ENCODE measurements around the gene PRAF2. TPM values are rescaled to one million over a fixed set of nuclear protein-coding genes. Genes with fewer than 3 reads are reported as not detected.
A peak's percentile ranks its signal among the peaks of the same experiment; 100 is the strongest.

Gene PRAF2
- total and polyA plus RNA-seq, 9 of the 15 experiments (the other 6 are each of a cell fraction or from before 2014, with no cell fraction given), result 0.24 to 5.7 (median 2.0) TPM

DNA sequence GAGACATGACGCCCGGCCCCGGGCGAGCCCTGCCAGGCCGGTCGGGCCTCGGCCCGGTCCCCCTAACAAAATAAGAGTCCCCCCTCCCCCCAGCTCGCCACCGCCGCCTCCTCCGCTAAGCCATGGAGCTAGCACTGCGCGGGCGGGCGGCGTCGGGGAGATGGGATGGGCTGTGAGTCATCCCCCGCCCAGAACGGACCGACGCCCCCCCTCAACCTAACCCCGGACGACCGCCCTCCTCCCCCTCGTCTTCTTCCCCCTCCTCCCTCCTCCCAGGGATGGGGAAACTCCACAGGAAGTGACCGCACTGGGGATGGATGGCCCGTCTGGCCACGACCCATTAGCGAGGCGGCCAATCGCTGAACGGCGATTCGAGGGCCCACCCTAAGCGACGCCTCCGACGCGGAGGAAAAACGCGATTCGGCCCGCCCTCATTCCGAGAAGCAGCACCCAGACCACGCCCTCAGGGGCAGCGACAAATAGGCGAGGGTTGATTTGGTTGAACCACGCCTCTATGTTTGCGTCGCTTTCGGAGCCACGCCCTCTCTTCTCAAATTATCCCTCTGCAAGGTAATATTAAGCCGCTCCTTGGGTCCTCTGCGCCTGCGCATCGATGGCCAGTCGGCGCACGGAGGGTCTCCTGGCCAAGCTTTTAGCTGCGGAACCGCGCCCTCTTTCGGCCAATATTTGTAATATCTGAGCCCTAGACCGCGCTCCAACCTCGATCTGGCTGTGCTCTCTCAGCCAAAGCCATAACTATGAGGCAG lies 30.4 kb downstream of the PRAF2 start, which contains the start of gene TFE3 (continued):
- 0 out of 4 replicates have a peak, but pooled peaks of 1 of the 2 experiments have one; percentile 24 for TF ChIP-seq FOXK2 (conservative IDR thresholded peaks at IDR 0.05 in 1 of 2, IDR thresholded peaks at IDR 0.05 in 1 of 2; ENCODE audit: low read depth in 2 of 2)
- TF ChIP-seq, protein P1, sequence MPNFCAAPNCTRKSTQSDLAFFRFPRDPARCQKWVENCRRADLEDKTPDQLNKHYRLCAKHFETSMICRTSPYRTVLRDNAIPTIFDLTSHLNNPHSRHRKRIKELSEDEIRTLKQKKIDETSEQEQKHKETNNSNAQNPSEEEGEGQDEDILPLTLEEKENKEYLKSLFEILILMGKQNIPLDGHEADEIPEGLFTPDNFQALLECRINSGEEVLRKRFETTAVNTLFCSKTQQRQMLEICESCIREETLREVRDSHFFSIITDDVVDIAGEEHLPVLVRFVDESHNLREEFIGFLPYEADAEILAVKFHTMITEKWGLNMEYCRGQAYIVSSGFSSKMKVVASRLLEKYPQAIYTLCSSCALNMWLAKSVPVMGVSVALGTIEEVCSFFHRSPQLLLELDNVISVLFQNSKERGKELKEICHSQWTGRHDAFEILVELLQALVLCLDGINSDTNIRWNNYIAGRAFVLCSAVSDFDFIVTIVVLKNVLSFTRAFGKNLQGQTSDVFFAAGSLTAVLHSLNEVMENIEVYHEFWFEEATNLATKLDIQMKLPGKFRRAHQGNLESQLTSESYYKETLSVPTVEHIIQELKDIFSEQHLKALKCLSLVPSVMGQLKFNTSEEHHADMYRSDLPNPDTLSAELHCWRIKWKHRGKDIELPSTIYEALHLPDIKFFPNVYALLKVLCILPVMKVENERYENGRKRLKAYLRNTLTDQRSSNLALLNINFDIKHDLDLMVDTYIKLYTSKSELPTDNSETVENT (CRISPR knock-in tag; IDR thresholded peaks at IDR 0.05), result no peak
- TF ChIP-seq KDM2B (CRISPR knock-in tag; IDR thresholded peaks at IDR 0.05), result no peak
- TF ChIP-seq SREBF1 (IDR thresholded peaks at IDR 0.05; ENCODE audit: borderline replicate concordance, low read depth, low read length), result no peak
- no peak for TF ChIP-seq U2AF1 (optimal IDR thresholded peaks at IDR 0.05; ENCODE audit: low read depth, low read length)
- no peak for TF ChIP-seq MCM7 (IDR thresholded peaks at IDR 0.05)
- TF ChIP-seq, protein P2, sequence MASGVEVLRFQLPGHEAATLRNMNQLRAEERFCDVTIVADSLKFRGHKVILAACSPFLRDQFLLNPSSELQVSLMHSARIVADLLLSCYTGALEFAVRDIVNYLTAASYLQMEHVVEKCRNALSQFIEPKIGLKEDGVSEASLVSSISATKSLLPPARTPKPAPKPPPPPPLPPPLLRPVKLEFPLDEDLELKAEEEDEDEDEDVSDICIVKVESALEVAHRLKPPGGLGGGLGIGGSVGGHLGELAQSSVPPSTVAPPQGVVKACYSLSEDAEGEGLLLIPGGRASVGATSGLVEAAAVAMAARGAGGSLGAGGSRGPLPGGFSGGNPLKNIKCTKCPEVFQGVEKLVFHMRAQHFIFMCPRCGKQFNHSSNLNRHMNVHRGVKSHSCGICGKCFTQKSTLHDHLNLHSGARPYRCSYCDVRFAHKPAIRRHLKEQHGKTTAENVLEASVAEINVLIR (CRISPR knock-in tag; IDR thresholded peaks at IDR 0.05), result no peak
- TF ChIP-seq HNRNPLL (IDR thresholded peaks at IDR 0.05; ENCODE audit: low read depth, low read length, poor library complexity, severe bottlenecking), result peak; percentile 81
- TF ChIP-seq MECOM (CRISPR knock-in tag; IDR thresholded peaks at IDR 0.05), result no peak
- no peak for TF ChIP-seq GATA2 (CRISPR knock-in tag; IDR thresholded peaks at IDR 0.05)
- TF ChIP-seq, protein P3, sequence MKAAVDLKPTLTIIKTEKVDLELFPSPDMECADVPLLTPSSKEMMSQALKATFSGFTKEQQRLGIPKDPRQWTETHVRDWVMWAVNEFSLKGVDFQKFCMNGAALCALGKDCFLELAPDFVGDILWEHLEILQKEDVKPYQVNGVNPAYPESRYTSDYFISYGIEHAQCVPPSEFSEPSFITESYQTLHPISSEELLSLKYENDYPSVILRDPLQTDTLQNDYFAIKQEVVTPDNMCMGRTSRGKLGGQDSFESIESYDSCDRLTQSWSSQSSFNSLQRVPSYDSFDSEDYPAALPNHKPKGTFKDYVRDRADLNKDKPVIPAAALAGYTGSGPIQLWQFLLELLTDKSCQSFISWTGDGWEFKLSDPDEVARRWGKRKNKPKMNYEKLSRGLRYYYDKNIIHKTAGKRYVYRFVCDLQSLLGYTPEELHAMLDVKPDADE (conservative IDR thresholded peaks at IDR 0.05; ENCODE audit: control insufficient read depth, low read depth, low read length), result 0 out of 2 replicates have a peak, but pooled peaks have one; percentile 19
- TF ChIP-seq, protein P4, sequence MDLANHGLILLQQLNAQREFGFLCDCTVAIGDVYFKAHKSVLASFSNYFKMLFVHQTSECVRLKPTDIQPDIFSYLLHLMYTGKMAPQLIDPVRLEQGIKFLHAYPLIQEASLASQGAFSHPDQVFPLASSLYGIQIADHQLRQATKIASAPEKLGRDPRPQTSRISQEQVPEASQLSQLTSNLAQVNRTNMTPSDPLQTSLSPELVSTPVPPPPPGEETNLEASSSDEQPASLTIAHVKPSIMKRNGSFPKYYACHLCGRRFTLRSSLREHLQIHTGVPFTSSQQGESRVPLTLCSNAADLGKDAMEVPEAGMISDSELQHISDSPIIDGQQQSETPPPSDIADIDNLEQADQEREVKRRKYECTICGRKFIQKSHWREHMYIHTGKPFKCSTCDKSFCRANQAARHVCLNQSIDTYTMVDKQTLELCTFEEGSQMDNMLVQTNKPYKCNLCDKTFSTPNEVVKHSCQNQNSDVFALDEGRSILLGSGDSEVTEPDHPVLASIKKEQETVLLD (IDR thresholded peaks at IDR 0.05), result peak; percentile 83
